NCI-H2196 treated with DMSO at 0.1 percent for 48 hours (cell line): ENCODE data around the gene TIMM23.
"Not testable (repeated sequence)": the region's sequence is repeated elsewhere in the genome, so short reads cannot be mapped to it uniquely, and the experiment has no call there.

Source experiments
- DNase-seq: peaks from one replicate; lab custom pipeline; 2025; ENCODE audit not compliant: unreplicated experiment; lab: John Stamatoyannopoulos, UW

The TIMM23 gene

GRCh38 chr10:45985590-45985989, 13.3 kb downstream of the TIMM23 start:
- DNase-seq = not testable (repeated sequence)

GRCh38 chr10:45997557-45997956, 25.3 kb downstream of the TIMM23 start:
- no peak for DNase-seq

- no peak for DNase-seq
Measured at GRCh38 chr10:45997994-45998763, 25.9 kb downstream of the TIMM23 start.

- not testable (repeated sequence) for DNase-seq
Measured at GRCh38 chr10:45999955-46000354, 27.7 kb downstream of the TIMM23 start.

- DNase-seq = no peak
Measured at GRCh38 chr10:46000538-46000937, 28.2 kb downstream of the TIMM23 start.

- DNase-seq = no peak
Measured at GRCh38 chr10:46001187-46001756, 29.0 kb downstream of the TIMM23 start.

GRCh38 chr10:46002189-46002687, 29.9 kb downstream of the TIMM23 start:
- not testable (repeated sequence) for DNase-seq

- DNase-seq = no peak
Measured at GRCh38 chr10:46002916-46003693, 30.8 kb downstream of the TIMM23 start.

GRCh38 chr10:46004963-46005362, 32.7 kb downstream of the TIMM23 start:
- DNase-seq = no peak

GRCh38 chr10:46005383-46005782, 33.1 kb downstream of the TIMM23 start:
- no peak for DNase-seq

- DNase-seq = no peak
Measured at GRCh38 chr10:46006219-46006618, 33.9 kb downstream of the TIMM23 start.

GRCh38 chr10:46012746-46013145, 40.5 kb downstream of the TIMM23 start:
- no peak for DNase-seq

GRCh38 chr10:46014206-46014605, 41.9 kb downstream of the TIMM23 start:
- no peak for DNase-seq

- DNase-seq = no peak
Measured at GRCh38 chr10:46014683-46015405, 42.6 kb downstream of the TIMM23 start.

GRCh38 chr10:46016190-46016589, 43.9 kb downstream of the TIMM23 start:
- DNase-seq = no peak

GRCh38 chr10:46016811-46017210, 44.5 kb downstream of the TIMM23 start:
- DNase-seq = no peak

GRCh38 chr10:46017733-46018132, 45.4 kb downstream of the TIMM23 start:
- DNase-seq = no peak

GRCh38 chr10:46018453-46019176, 46.3 kb downstream of the TIMM23 start:
- DNase-seq = no peak

GRCh38 chr10:46019177-46019528, 46.9 kb downstream of the TIMM23 start:
- DNase-seq = no peak

GRCh38 chr10:46019569-46020343, 47.5 kb downstream of the TIMM23 start:
- no peak for DNase-seq
